Measurements from ENCODE around the gene FAM180B. TPM values are rescaled to one million over a fixed set of nuclear protein-coding genes. Genes with fewer than 3 reads are reported as not detected.
A peak's percentile ranks its signal among the peaks of the same experiment; 100 is the strongest.
"Not testable (repeated sequence)": the region's sequence is repeated elsewhere in the genome, so short reads cannot be mapped to it uniquely, and the experiment has no call there.

The FAM180B gene
- total RNA-seq, 1 experiment from 2014 or later, result not detected

DNA sequence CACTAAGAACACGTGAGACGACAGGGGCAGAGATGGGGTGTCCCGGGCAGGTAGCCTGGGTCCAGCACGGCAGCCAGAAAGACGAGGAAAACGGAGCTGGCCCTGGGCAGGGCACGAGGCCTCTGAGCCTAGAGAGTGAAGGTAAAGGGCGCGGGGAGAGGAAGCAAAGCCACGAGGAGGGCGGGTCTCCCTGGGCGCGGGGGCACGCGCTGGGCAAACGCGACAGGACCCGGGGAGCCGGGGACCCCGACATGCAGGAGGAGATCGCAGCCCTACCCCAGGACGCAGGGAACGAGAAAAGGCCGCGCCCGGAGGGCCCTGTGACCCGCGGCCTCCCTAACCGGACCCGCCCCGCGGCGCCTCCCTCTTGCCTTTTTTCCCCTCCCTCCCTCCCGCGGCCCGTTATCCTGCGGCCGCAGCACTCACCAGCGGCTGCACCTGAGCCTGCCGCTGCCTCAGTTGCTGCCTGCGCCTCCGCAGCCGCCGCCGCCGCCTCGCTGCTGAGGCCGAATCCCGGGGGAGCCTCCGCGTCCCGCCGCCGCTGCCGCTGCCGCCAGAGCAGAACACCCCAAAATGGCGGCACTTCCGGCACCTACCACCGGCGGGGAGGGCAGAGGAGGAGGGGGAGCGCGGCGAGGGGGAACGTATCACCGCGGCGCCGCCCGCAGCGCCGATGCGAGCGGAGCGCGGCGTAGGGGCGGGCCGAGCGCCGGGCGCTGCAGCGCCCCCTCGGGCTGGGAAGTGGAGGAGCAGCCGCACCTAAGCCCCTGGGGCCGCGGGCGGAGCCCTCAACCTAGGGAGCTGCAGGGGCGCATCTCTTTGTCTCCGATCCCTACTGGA lies 33.7 kb upstream of the FAM180B start, which contains the start of gene CELF1 (continued):
- TF ChIP-seq MAX (IDR thresholded peaks at IDR 0.05), result peak; percentile 52; the same call in 1 of the 2 replicates
- TF ChIP-seq, protein P1, sequence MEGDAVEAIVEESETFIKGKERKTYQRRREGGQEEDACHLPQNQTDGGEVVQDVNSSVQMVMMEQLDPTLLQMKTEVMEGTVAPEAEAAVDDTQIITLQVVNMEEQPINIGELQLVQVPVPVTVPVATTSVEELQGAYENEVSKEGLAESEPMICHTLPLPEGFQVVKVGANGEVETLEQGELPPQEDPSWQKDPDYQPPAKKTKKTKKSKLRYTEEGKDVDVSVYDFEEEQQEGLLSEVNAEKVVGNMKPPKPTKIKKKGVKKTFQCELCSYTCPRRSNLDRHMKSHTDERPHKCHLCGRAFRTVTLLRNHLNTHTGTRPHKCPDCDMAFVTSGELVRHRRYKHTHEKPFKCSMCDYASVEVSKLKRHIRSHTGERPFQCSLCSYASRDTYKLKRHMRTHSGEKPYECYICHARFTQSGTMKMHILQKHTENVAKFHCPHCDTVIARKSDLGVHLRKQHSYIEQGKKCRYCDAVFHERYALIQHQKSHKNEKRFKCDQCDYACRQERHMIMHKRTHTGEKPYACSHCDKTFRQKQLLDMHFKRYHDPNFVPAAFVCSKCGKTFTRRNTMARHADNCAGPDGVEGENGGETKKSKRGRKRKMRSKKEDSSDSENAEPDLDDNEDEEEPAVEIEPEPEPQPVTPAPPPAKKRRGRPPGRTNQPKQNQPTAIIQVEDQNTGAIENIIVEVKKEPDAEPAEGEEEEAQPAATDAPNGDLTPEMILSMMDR (IDR thresholded peaks at IDR 0.05 in 2 of 3, conservative IDR thresholded peaks at IDR 0.05 in 1 of 3; ENCODE audit: borderline replicate concordance in 1 of 3, insufficient read depth in 1 of 3, low read depth in 2 of 3, low read length in 2 of 3), result peak; percentile 26 to 78 (median 76); a peak in 5 of 6 replicates

DNA sequence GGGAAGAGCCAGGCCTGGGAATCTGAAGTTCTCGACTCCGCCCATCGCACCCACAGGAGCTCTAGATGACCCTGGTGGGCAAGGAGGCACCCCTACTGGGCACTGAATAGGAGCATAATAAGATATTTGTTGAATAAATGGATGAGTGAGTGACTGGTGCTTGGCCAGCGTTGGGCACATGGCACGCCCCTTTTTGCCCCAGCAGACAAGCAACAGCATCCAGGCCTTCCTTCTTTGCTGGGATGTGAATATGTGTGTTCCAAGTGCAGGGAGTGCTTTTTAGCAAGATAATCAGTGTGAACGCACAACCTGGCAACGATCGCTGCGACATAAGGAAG lies 33.1 kb upstream of the FAM180B start:
- TF ChIP-seq ELF1 (IDR thresholded peaks at IDR 0.05; ENCODE audit: borderline replicate concordance, low read depth) (no peak), MAX (IDR thresholded peaks at IDR 0.05) (peak; percentile 16; the same call in 1 of the 2 replicates), TCF7L2 (IDR thresholded peaks at IDR 0.05; ENCODE audit: borderline replicate concordance, extremely low read depth, insufficient read depth, insufficient read length) (no peak), POLR2A (IDR thresholded peaks at IDR 0.05; ENCODE audit: borderline replicate concordance, extremely low read depth, insufficient read depth, insufficient read length) (no peak), EZH2 (IDR thresholded peaks at IDR 0.05) (no peak), YY1 (IDR thresholded peaks at IDR 0.05; ENCODE audit: extremely low read depth, insufficient replicate concordance, low read depth, low read length) (no peak), SIN3A (IDR thresholded peaks at IDR 0.05; ENCODE audit: low read depth) (no peak), CEBPB (IDR thresholded peaks at IDR 0.05; ENCODE audit: low read depth) (no peak)
- Histone ChIP-seq H3K4me2 (ENCODE audit: low read length) (peak overlapping the region; percentile 98), H3K27ac (ENCODE audit: low read depth, low read length) (peak overlapping the region; percentile 93), H3K9me3 (ENCODE audit: control insufficient read depth in 1 of 2, insufficient read depth in 1 of 2, low read depth in 1 of 2, low read length in 2 of 2) (no peaks in the 10 kb centered on the region), H3K36me3 (ENCODE audit: control insufficient read depth in 1 of 2, insufficient read depth in 2 of 2, low read length in 2 of 2) (peaks cover 0 to 4% of the 10 kb centered on the region in 2 experiments; a peak in 1 of 4 replicates), H3K4me1 (ENCODE audit: control insufficient read depth in 1 of 2, insufficient read depth in 2 of 2, low read length in 2 of 2) (peaks cover 13 to 19% of the 10 kb centered on the region in 2 experiments), H3K9me2 (ENCODE audit: insufficient read depth) (no peaks in the 10 kb centered on the region), H4K20me1 (ENCODE audit: insufficient read depth) (peaks cover 6% of the 10 kb centered on the region; the same call in 1 of the 2 replicates), H2AFZ (ENCODE audit: low read depth, low read length, poor library complexity, severe bottlenecking) (peak overlapping the region; percentile 97), H3K27me3 (ENCODE audit: insufficient read depth, low read length) (no peaks in the 10 kb centered on the region), H3K79me2 (ENCODE audit: insufficient read depth, low read length) (peaks cover 49% of the 10 kb centered on the region), H3K9ac (ENCODE audit: low read length) (peak overlapping the region; percentile 53), H3K4me3 (replicated peaks in 1 of 2; ENCODE audit: low read depth in 1 of 2, low read length in 2 of 2) (peak overlapping the region; percentile 40 to 94)
- intact Hi-C loops (cut with micrococcal nuclease), result loop anchor here (1.0 to 10.0 kb wide), 3 partner anchors 89 to 214 kb away; partner anchors contain the start of genes FNBP4, MTCH2 and PSMC3
- ATAC-seq (no peak; the same call in 1 of the 2 replicates), DNase-seq (ENCODE audit: low read depth, low spot score) (no peak)
- BruUV-seq (replicated peaks), result no TSS peak
- CTCF ChIA-PET, result interaction anchor here (0.5 to 2.0 kb wide), 7 partner anchors 9 to 53 kb away, joined by 3 to 9 read pairs (median 3); partner anchors contain the start of gene PTPMT1
- POLR2A ChIA-PET, result interaction anchor here (1.6 kb wide), 1 partner anchor 99 kb away, joined by 3 read pairs; no protein-coding TSS in a partner anchor
- RAD21 ChIA-PET (ENCODE audit: low non-redundant PET in 1 of 2, low total read pairs in 2 of 2, uncharacterized antibody in 2 of 2, unreplicated experiment in 2 of 2), result interaction anchor here in 1 of 2 experiments (0.7 kb wide), 1 partner anchor 24 kb away, joined by 3 read pairs; no protein-coding TSS in a partner anchor

GRCh38 chr11:47557004-47557403 lies 29.5 kb upstream of the FAM180B start:
- H3K9ac ChIP-seq (ENCODE audit: low read length); ATAC-seq; H3K4me3 ChIP-seq (replicated peaks in 1 of 2; ENCODE audit: low read depth in 1 of 2, low read length in 2 of 2); H3K27ac ChIP-seq (ENCODE audit: low read depth, low read length); H2AFZ ChIP-seq (ENCODE audit: low read depth, low read length, poor library complexity, severe bottlenecking); H3K36me3 ChIP-seq (ENCODE audit: control insufficient read depth in 1 of 2, insufficient read depth in 2 of 2, low read length in 2 of 2); H3K9me2 ChIP-seq (ENCODE audit: insufficient read depth); H3K9me3 ChIP-seq (ENCODE audit: control insufficient read depth in 1 of 2, insufficient read depth in 1 of 2, low read depth in 1 of 2, low read length in 2 of 2); CTCF ChIA-PET; BruUV-seq (replicated peaks); H3K4me1 ChIP-seq (ENCODE audit: control insufficient read depth in 1 of 2, insufficient read depth in 2 of 2, low read length in 2 of 2); POLR2A ChIA-PET; DNase-seq (ENCODE audit: low read depth, low spot score); H3K27me3 ChIP-seq (ENCODE audit: insufficient read depth, low read length); H4K20me1 ChIP-seq (ENCODE audit: insufficient read depth); RAD21 ChIA-PET (ENCODE audit: low non-redundant PET in 1 of 2, low total read pairs in 2 of 2, uncharacterized antibody in 2 of 2, unreplicated experiment in 2 of 2); H3K4me2 ChIP-seq (ENCODE audit: low read length): not testable (repeated sequence)
- intact Hi-C loops (cut with micrococcal nuclease), result loop anchor here (10.0 kb wide), 1 partner anchor 132 kb away; the partner anchor contains the start of gene PSMC3
- H3K79me2 ChIP-seq (ENCODE audit: insufficient read depth, low read length), result peaks cover 13% of the 10 kb centered on the region
